ENCODE results near the gene PITPNB.

Gene PITPNB

DNA sequence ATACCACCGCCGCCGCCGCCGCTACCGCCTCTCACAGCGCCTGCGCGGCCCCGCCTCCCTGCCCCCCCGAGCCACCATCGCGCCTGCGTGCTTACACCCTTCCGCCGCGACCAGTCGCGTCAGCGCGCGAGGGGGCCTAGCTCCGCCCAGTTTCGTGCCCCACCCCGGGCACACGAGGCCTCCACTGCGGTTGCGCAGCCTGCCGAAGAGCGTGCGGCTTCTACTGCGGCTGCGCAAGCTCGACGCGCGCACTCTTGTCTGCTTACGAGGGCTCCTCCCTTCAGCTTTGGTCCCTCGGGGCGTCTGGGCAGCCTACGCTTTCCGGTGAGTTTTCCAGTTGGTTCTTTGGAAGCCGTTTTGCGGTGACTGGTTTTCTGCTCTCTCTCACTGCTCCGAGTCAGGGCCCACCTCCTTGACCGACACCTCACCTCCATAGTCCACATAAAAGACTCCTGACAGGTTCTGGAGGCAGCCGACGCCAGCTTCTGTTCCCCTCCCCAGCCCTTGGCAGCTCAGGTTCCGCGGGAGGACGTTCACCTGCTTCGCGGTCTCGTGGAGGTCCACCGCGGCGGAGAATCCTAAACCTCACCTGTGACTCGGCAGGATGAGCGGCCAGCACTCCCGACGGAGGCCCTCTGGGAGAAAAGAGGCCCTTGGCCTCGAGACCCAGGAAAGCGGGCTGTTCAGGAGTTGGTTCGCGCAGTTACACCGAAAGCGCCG, at the start of gene PITPNB:
Gene PITPNB, minus strand, starts transcription at position 35 of the 720 bp plus-strand sequence. CDS start 65 bp downstream, outside the sequence.
- DNase-seq: peak; percentile 98

DNA sequence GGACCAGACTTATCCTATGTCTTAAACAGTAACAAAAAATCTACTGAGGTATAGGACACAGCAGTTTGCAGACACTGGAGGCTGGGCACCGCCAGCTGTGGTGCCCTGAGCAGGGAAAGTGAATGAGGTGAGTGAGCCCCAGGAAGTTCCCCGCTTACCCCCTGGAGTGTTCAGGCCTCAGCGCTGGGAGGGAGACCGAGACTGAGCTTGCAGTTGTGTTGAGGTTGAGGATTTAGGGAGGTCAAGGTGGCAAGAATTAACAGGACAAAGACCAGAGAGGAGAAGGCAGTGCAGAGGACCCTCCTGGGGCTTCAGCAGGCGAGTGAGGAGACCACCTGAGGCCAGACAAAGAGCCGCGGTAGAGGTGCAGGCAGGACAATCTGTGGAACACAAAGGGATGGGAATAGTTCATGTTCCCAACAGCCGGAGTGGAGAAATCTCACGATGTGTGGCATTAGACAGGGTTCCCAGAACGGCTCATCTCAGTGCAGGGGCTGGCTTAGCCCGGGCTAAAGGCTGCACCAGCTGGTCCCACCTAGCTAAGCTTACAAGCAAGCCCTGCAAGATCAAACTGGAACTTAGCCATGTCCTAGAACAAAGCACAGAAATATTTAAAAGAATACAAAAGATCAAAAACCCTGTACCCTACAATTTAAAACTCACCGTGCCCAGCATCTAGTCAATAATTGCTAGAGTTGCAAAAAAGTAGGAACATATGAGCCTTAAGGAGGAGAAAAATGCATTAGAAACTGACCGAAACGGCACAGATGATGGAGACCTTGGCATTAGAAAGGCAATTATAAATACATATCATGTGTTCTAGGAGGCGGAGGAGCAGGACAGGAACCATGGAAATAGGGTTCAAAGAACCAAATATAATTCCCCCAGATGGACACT, 47.4 kb upstream of the PITPNB start:
- no peak for DNase-seq

DNA sequence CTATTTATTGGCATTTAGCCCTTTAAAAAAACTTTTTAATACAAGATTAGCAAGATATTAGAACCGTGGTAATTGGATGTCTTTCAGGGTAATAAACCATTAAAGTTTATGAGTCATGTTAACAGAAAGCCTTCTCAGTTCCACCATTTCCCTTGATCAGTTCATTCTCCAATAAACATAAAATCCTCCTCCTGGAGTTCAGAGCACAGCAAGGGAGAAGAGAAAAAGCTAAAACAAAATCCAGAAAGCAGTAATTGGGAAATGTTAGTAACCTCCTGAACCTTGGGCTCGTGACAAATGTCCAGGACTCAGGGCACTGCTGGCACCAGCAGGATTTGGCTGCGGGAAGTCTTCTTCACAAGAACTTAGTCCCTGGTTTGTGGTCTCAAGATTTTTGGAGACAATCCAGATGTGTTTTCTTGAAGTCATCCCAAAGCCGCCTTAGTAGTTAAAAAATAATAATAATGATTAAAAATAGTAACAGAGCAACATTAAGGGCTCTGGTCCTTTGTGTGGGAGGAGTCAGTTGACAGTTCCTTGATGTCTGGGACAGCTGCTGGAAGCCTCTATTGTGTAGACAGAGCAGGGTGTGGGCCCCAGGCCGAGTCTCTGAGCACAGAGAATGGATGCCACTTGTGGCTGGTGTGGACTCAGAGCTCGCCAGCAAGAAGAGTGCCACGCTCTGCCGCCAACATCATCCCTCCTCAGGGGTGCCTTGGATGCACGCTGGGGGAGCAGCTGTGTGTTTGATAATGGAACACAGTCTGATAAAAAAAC, 43.4 kb upstream of the PITPNB start:
- no peak for DNase-seq

DNA sequence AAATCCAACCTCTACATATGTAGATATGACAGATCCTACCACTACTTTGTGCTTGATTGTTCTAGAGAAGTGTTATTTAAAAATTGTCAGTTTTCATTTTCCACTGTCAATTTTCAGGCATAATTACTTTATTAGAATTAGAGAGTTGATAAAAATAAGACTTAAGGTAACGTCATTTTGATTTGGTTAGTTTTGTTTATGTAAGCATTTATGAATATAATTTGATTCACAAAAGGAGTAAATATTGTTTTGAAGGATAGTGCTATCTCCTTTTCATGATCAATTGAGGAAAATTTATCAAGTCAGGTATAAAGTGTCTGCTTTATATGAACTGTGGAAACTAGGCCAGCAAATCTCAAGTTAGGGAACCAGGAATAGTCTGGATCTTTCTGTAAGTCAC, 42.6 kb upstream of the PITPNB start:
- DNase-seq: no peak

DNA sequence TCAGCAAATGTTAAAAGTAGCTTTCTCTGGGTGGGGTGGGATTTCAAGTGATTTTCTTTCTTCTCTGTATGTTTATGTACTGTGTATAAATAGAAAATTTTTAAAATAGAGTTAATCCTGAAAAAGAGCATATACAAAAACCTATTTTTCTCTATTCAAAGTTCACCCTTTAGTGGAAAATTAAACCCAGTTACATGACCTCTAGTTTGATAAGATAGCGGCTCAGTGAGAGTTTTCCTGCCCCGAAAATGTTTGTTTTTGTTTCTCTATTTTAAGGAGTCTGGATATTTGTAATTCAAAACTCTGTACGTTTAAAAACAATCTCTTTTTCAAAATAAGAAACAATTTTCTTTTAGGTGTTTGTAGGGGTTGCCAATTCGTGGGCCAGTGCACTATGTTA, 42.1 kb upstream of the PITPNB start:
- no peak for DNase-seq

DNA sequence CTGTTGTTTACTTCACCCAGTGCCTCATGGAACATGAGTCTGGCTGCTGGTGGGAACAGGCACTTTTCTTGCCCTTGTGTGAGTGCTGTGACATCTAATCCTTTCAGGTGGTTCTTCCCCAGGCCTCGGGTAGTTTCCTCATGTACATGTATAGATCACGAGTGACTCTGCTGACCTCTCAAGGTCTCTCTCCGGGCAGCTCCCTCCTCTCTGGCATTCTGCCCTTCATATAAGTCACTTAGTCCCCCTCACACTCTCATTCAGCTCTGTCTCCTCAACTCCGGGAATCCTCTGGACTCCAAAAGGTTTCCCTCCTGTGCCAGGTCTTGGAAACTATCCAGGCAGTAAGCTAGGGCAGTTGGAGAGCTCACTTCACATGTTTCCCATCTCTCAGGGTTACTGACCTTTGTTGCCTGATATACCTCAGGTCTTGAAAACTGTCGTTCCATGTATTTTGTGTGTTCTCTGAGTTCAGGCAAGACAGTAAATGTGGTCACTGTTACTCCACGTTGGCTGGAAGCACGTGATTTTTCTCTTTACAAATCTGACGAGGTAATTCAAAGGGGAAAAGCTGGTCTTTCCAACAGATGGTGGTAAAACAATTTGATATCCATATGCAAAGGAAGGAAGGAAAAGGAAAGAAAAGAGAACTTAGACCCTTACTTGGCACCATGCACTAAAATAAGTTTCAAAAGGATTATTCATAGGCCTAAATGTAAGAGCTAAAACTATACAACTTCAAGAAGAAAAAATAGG, 40.5 kb upstream of the PITPNB start:
- DNase-seq: no peak

DNA sequence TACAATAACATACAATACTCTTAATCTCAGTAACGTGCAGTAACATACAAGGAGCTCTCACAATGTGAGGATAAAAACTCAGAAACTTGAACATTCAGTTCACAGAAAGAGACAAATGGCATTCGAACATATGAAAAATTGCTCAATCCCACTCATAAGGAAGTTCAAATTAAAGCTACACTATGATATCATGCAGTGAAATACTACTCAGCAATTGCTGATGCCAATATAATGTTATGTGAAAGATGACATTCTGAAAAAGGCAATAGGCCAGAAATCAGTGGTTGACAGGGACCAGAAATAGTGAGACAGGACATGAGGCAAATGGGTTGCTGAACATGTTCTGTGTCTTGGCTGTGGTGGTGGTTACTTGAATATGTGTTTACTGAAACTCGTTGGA, 33.7 kb upstream of the PITPNB start:
- no peak for DNase-seq

DNA sequence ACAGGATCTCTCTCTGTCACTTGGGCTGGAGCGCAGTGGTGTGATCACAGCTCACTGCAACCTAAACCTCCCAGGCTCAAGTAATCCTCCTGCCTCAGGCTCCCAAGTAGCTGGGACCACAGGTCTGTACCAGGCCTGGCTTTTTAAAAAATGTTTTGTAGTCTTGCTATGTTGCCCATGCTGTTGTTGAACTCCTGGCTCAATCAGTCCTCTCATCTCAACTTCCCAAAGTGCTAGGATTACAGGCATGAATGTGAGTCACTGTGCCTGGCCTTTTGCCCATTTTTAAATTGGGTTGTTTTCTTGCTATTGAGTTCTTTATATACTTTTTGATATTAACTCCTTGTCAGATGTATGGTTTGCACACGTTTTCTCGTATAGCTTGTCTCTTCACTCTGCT, 33.0 kb upstream of the PITPNB start:
- DNase-seq: no peak

DNA sequence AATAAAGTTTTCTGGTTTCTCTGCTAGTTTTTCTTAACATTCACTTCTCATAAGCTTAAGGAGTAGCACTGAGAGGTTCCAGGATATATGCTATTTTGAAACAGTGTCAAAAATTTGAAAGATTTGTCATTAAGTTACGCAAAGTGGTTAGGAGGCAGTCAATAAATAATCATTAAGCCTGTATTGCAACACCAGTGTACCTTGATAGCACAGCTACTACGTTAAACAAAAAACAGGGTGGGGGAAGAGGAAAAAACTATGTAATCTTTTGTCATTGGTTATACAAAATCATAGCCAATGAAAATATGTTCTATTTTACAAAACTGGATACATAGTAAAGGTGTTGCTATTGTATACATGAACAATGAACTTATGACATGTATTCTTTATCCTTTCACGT, 30.4 kb upstream of the PITPNB start:
- no peak for DNase-seq

DNA sequence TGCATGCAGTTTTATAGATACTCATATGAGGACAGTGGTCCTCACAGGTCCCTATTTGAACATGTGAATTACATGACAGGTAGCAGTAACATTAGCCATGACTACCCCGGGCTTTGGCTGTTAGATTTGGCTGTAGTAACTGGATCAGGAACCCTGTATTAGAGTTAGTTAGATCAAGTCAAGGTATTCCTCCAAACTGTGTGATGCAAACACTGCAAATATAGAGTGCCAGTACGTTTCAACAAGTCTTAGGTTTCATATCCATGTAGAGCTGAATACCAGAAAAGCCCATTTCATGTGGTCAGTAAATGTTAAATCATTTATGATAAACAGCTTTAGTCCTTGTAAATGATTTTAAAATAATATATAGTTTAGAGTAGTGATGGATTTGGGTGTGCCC, 29.5 kb upstream of the PITPNB start:
- DNase-seq: no peak

DNA sequence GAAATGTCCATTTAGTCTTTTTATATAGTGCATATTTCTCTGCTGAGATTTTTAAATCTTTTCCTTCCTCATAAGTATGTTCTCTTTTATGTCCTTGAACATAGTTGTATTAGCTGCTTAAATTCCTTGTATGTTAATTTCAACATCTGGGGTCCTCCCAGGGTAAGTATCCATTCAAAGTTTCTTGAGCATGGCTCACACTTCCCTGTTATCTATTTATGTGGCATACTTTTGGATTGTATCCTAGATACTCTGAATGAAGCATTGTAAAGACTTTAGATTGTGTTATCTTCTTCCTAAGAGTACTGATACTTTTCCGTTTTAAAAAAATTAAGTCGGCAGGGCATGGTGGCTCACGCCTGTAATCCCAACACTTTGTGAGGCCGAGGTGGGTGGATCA, 28.4 kb upstream of the PITPNB start:
- DNase-seq: no peak

DNA sequence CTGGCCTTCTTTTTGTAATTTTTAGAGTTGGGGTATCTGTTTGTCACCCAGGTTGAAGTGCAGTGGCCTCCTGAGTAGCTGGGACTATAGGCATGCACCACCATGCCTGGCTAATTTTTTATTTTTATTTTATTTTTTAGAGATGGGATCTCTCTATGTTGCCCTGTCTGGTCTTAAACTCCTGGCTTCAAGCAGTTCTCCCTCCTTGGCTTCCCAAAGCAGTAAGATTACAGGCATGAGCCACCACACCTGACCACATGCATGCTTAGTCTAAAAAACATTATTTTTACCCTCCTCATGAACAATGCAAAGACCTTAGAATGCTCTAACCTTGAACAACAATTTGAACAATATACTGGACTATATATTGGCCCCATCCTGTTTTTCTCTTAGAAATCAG, 22.1 kb upstream of the PITPNB start:
- no peak for DNase-seq

DNA sequence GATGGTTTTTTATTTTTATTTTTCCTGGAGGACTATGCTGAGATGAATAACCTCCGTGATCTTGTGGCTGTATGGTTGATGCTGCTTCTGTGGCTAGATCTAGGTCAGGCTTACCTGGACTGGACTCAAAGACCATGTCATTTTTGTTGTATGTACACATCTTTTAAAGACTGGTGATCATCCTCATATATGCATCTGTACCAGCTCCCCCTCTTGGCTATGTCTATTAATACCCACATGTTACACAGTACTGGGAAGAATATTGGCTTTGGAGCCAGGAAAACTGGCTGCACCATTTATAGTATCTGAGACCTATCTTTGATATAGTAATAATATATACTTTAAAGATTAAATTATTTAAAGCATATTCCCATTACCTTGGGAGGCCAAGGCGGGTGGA, 18.4 kb upstream of the PITPNB start:
- DNase-seq: no peak

DNA sequence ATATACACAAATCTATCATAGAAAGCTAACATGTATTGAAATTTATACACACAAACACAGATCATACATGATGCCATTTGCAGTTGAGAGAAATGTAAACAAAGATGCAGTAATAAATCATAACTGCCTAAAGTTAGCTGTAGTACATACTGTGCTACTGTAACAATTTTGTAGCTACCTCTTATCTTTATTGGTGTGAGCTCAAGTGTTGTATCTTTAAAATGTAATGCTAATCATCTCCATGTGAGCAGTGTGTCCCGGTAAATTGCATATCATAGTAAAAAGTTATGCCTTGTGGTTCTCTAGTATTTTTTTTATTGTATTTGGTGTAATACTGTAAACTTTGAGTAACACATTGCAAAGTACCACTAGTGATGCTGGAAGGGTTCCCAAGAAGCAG, 16.8 kb upstream of the PITPNB start:
- DNase-seq: no peak

DNA sequence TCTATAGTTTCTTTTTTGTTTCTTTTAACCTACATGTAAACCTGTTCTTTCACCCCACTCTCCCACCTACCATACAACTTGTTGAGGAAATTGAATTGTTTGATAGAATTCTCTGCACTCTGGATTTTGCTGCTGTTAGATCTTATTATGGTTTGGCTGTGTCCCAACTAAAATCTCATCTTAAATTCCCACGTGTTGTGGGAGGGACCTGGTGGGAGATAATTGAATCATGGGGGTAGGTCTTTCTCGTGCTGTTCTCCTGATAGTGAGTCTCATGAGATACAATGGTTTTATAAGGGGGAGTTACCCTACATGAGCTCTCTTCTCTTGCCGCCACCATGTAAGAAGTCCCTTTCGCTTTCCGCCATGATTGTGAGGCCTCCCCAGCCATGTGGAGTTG, 15.0 kb upstream of the PITPNB start:
- DNase-seq: no peak

DNA sequence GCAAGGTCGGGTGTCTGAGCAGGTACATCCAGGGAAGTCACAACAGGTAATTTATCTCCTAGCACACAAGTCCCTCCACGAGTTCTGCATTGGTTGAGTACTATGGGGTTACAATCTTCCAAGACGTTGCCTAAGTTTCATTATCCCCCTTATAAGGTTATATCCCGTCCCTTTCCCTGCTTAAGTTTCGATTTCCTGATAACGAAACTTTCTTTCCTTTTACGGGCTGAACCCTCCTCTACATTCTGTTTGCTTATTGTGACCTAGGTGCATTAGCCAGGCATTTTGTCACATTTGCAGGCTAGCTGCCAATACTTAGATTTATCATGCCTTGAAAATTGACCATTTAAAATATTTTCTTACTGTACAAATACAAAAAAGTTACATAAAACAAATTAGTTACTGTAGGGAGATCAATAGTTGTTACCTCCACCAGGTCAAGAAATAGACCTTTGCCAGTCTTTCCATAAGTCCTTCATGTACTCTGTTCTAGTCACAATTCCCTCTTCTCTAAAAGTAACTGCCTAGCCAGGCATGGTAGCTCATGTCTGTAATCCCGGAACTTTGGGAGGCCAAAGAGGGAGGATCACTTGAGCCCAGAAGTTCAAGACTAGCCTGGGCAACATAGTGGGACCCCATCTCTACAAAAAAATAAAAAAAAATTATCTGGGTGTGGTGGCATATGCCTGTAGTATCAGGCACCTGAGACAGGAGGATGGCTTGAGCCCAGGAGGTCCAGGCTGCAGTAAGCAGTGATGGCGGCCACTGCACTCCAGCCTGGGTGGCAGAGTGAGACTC, 14.3 kb upstream of the PITPNB start:
- DNase-seq: no peak

DNA sequence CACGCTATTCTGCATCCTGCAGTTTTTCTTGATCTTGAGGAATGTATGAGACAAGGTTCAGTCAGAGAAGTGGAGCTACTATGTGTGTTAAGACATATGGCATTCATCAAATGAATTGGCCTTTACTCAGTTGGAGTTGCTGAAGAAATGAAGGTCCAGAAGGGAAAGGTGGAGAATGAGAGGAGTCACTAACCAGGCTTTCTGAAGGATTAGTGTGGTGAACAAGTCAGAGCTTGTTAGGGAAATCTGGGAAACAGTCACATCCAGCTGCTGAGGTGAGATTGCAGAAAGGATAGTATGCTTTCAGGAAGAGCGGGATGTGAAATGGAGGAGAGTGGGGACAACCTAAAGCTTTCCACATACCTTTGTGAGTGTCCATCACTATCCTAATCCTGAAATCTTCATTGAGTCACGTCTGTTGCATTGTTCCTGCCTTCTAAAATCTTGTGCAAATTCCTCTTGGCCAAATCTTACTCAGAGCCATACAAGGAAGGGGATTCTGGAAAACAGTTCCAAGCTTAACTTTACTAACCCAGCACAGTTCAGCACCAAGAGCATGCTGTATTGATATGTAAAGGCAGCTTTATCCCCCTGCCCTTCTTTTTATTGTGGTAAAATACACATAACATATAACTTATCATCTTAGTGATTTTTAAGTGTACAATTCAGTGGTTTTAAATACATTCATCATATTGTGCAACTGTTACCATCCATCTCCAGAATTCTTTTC, 11.4 kb upstream of the PITPNB start:
- no peak for DNase-seq

DNA sequence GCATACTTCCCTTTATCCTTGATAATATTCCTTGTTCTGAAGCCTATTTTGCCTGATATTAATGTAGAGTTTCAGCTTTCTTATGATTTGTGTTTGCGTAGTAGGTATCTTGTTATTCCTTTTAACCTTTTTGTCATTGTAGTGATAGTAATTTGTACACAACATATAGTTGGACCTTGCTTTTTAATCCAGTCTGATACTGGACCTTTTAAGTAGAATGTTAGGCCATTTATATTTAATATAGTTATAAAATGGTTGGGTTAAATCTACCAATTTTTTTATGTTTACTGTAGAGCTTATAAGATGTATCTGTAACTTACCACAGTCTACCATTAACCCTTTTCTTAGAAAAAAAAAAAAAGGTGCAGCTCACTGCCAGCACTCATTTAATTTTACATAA, 8.6 kb upstream of the PITPNB start:
- no peak for DNase-seq

DNA sequence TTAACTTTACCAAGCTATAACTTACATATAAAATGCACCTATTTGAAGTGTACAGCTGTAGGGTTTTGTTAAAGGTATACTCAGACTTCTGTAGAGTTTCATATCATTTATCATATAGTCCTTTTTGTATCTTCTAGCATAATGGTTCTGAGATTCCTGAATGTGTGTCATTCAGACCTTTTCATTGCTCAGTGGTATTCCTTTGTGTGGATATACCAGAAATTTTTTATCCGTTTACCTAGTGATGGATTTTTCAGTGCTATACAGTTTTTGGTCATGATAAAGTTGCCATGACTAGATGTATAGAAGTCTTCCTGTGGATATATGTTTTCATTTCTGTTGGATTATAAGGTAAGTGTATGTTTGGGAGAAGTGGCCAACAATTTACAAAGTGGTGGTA, 6.3 kb upstream of the PITPNB start:
- no peak for DNase-seq

DNA sequence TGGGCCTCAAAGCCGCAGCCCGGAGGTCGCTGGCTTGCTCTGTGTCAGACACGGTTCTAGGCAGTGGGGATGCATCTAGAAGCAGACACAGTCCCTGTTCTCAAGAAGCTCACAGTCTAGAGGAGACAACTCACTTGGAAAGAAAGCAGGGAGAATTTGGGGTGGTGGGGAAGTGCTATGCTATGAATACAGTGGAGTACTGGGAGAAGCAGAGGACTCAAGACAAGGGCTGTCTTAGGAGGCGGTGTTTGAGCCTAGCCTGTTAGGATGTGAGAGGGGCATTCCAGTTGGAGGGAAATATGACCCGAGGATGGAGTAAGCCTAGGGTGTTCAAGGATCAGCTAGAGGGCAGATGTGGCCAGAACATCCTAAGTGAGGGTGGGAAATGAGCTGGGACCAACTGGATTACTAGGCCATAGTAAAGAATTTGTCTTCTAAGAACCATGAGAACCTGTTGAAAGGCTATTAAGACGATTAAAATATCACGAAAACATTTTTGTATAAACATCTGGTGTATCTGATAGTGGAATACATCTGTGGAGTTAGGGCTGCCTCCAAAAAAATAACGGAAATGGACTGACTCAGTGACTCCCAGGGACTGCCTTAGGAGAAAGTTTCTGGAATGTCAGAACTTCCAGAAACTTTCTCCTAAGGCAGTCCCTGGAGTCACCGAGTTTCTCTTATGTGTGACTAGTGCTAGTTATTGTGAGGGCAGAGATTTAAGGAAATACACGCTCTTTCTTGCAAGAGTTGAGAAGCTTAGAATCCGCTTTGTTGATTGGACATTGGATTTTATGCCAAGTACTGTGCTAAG, 1.1 kb upstream of the PITPNB start:
- no peak for DNase-seq

Measured in stimulated activated CD4-positive, alpha-beta T cell treated with anti-CD3 and anti-CD28 coated beads, Interleukin-1b, Interleukin-23, amount 100 ng/mL, for 48 hours (primary cell).